GM12875 (cell line): Measurements from ENCODE around the gene RFX1.
"Not testable (repeated sequence)": the region's sequence is repeated elsewhere in the genome, so short reads cannot be mapped to it uniquely, and the experiment has no call there.

ENCODE experiments used
- H3K4me3 ChIP-seq: one replicate; pipeline ENCODE4 v1.5.1; 2011; ENCODE audit warnings: low read depth, low read length, control low read depth
- TF ChIP-seq, protein P1 (sequence below): IDR thresholded peaks from 2 replicates; pipeline ENCODE4 v1.5.1; 2011; ENCODE audit warnings: low read depth, mild to moderate bottlenecking, control low read depth, inconsistent platforms, low read length, moderate library complexity, borderline replicate concordance; ENCODE audit not compliant: insufficient read depth

The RFX1 gene

GRCh38 chr19:14023404-14024235 is 17.5 kb upstream of the RFX1 start:
- no peak overlapping the region for H3K4me3 ChIP-seq
- TF ChIP-seq, protein P1, sequence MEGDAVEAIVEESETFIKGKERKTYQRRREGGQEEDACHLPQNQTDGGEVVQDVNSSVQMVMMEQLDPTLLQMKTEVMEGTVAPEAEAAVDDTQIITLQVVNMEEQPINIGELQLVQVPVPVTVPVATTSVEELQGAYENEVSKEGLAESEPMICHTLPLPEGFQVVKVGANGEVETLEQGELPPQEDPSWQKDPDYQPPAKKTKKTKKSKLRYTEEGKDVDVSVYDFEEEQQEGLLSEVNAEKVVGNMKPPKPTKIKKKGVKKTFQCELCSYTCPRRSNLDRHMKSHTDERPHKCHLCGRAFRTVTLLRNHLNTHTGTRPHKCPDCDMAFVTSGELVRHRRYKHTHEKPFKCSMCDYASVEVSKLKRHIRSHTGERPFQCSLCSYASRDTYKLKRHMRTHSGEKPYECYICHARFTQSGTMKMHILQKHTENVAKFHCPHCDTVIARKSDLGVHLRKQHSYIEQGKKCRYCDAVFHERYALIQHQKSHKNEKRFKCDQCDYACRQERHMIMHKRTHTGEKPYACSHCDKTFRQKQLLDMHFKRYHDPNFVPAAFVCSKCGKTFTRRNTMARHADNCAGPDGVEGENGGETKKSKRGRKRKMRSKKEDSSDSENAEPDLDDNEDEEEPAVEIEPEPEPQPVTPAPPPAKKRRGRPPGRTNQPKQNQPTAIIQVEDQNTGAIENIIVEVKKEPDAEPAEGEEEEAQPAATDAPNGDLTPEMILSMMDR: peak; percentile 58; the same call in 1 of the 2 replicates

- H3K4me3 ChIP-seq: no peak overlapping the region
- TF ChIP-seq, protein P1: no peak
These were observed 16.3 kb upstream of the RFX1 start for GRCh38 chr19:14022469-14022868.

DNA sequence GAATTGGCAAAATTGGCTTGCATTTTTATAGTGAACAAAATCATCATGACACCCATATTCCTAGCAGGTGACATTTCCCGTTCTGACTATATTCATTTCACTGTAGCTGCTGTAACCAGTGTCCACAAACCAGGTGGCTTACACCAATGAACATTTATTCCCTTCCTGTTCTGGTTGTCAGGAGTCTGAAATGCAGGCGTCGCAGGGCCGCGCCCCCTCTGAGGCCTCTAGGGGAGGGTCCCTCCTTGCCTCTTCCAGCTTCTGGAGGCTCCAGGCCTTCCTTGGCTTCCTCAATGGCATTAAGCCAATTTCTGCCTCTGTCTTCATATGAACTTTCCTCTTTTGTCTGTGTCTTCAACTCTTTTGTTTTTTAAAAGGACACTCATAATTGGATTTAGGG is 15.4 kb upstream of the RFX1 start:
- no peak overlapping the region for H3K4me3 ChIP-seq
- TF ChIP-seq, protein P1: no peak

DNA sequence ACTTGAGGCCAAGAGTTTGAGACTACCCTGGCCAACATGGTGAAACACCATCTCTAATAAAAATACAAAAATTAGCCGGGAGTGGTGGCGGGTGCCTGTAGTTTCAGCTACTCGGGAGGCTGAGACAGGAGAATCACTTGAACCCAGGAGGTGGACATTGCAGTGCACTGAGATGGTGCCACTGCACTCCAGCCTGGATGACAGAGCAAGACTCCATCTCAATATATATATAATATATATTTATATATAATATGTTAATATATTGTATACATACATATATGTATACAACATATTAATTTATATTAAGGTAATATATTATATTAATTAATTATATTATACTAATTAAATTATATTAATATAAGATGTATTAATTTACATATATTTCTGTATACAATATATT is 13.6 kb upstream of the RFX1 start:
- H3K4me3 ChIP-seq: not testable (repeated sequence)

- no peak overlapping the region for H3K4me3 ChIP-seq
- TF ChIP-seq, protein P1: no peak
These were observed 13.0 kb upstream of the RFX1 start for GRCh38 chr19:14019100-14019499.

GRCh38 chr19:14015524-14016035 is 9.5 kb upstream of the RFX1 start:
- no peak overlapping the region for H3K4me3 ChIP-seq
- TF ChIP-seq, protein P1: no peak

DNA sequence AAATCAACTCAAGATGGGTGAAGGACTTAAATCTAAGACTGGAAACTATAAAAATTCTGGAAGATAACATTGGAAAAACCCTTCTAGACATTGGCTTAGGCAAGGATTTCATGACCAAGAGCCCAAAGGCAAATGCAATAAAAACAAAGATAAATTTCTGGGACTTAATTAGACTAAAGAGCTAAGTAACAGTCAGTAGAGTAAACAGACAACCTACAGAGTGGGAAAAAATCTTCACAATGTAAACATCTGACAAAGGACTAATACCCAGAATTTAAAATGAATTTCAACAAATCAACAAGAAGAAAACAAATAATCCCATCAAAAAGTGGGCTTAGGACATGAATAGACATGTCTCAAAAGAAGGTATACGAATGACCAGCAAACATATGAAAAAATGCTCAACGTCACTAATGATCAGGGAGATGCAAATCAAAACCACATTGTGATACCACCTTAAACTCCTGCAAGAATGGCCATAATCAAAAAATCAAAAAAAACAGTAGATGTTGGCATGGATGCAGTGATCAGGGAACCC is 6.3 kb upstream of the RFX1 start:
- TF ChIP-seq, protein P1: no peak
- H3K4me3 ChIP-seq: no peak overlapping the region
